WTC11 (cell line): ENCODE data around the gene ZNF445. TPM values are rescaled to one million over a fixed set of nuclear protein-coding genes. Genes with fewer than 3 reads are reported as not detected.
A peak's percentile ranks its signal among the peaks of the same experiment; 100 is the strongest.

Experiments
- ATAC-seq: fragments of 200-7000 bp; cut with Tn5 transposase; 2 replicates; pipeline ENCODE4 v1.10.0; 2021; ENCODE audit warnings: mild to moderate bottlenecking, moderate library complexity
- CTCF ChIA-PET: fragments of 300-600 bp; sonication (Branson Sonifier 250); formaldehyde crosslinking; loops from one replicate; lab custom pipeline; 2021; ENCODE audit warnings: antibody characterized with exemption; lab: Charles Lee
- POLR2A ChIA-PET: fragments of 350-600 bp; sonication (Branson Sonifier 250); formaldehyde crosslinking; loops from one replicate; lab custom pipeline; 2021; ENCODE audit warnings: antibody characterized with exemption; lab: Charles Lee
- DNase-seq: peaks from one replicate; pipeline ENCODE4 v3.0.0; 2021; ENCODE audit warnings: low spot score
- H3K27ac Mint-ChIP-seq: 2 replicates; pipeline ENCODE4 v1.8.0; 2021; ENCODE audit warnings: mixed read lengths
- H3K27me3 Mint-ChIP-seq: 2 replicates; pipeline ENCODE4 v1.8.0; 2021; ENCODE audit warnings: low read depth, mild to moderate bottlenecking, moderate library complexity, mixed read lengths
- H3K36me3 Mint-ChIP-seq: 2 replicates; pipeline ENCODE4 v1.8.0; 2021; ENCODE audit warnings: mixed read lengths
- H3K4me1 Mint-ChIP-seq: 2 replicates; pipeline ENCODE4 v1.8.0; 2022; ENCODE audit warnings: mixed read lengths
- H3K4me3 Mint-ChIP-seq: 2 replicates; pipeline ENCODE4 v1.8.0; 2021; ENCODE audit warnings: mild to moderate bottlenecking, moderate library complexity, mixed read lengths
- H3K9me3 Mint-ChIP-seq: 2 replicates; pipeline ENCODE4 v1.8.0; 2021; ENCODE audit warnings: mixed read lengths
- CBFB ChIP-seq: sonication (generic); formaldehyde crosslinking; IDR thresholded peaks from 2 replicates; pipeline ENCODE4 v1.8.1; 2022; ENCODE audit warnings: mild to moderate bottlenecking, low read depth, missing genetic modification reagents
- CREB1 ChIP-seq: sonication (generic); formaldehyde crosslinking; IDR thresholded peaks from 2 replicates; pipeline ENCODE4 v1.8.0; 2023; ENCODE audit warnings: mild to moderate bottlenecking, missing genetic modification reagents
- ELF4 ChIP-seq: sonication (generic); formaldehyde crosslinking; IDR thresholded peaks from 2 replicates; pipeline ENCODE4 v1.8.1; 2022; ENCODE audit warnings: low read depth, mild to moderate bottlenecking, moderate library complexity, missing genetic modification reagents
- GABPB1 ChIP-seq: sonication (generic); formaldehyde crosslinking; IDR thresholded peaks from 2 replicates; pipeline ENCODE4 v1.8.1; 2023; ENCODE audit warnings: mild to moderate bottlenecking, missing genetic modification reagents
- NR1H2 ChIP-seq: sonication (generic); formaldehyde crosslinking; IDR thresholded peaks from 2 replicates; pipeline ENCODE4 v1.9.0; 2021; ENCODE audit warnings: mild to moderate bottlenecking, moderate library complexity, missing genetic modification reagents
- PRRX2 ChIP-seq: fragments of 250-450 bp; sonication (Bioruptor Pico); IDR thresholded peaks from 2 replicates; pipeline ENCODE4 v1.8.0; 2021; ENCODE audit warnings: mild to moderate bottlenecking
- SMAD4 ChIP-seq: sonication (generic); formaldehyde crosslinking; IDR thresholded peaks from 2 replicates; pipeline ENCODE4 v1.8.0; 2022; ENCODE audit warnings: mild to moderate bottlenecking, missing genetic modification reagents
- TCF7 ChIP-seq: sonication (generic); formaldehyde crosslinking; IDR thresholded peaks from 2 replicates; pipeline ENCODE4 v1.8.0; 2022; ENCODE audit warnings: mild to moderate bottlenecking, low read depth, missing genetic modification reagents, moderate library complexity
- TEAD1 ChIP-seq: sonication (generic); formaldehyde crosslinking; IDR thresholded peaks from 2 replicates; pipeline ENCODE4 v1.8.0; 2022; ENCODE audit warnings: mild to moderate bottlenecking, missing genetic modification reagents
- TEAD4 ChIP-seq: sonication (generic); formaldehyde crosslinking; IDR thresholded peaks from 2 replicates; pipeline ENCODE4 v1.8.0; 2022; ENCODE audit warnings: mild to moderate bottlenecking, missing genetic modification reagents
- TP53 ChIP-seq: sonication (generic); formaldehyde crosslinking; IDR thresholded peaks from 2 replicates; pipeline ENCODE4 v1.8.1; 2023; ENCODE audit warnings: mild to moderate bottlenecking, missing genetic modification reagents
- ZBTB43 ChIP-seq: sonication (generic); formaldehyde crosslinking; IDR thresholded peaks from 2 replicates; pipeline ENCODE4 v1.8.1; 2023; ENCODE audit warnings: mild to moderate bottlenecking, missing genetic modification reagents
- ZNF121 ChIP-seq: sonication (generic); formaldehyde crosslinking; IDR thresholded peaks from 2 replicates; pipeline ENCODE4 v1.8.0; 2023; ENCODE audit warnings: missing genetic modification reagents
- ZNF138 ChIP-seq: sonication (generic); formaldehyde crosslinking; conservative IDR thresholded peaks from 2 replicates; pipeline ENCODE4 v1.8.1; 2022; ENCODE audit warnings: mild to moderate bottlenecking, moderate library complexity, missing genetic modification reagents
- ZNF219 ChIP-seq: sonication (generic); formaldehyde crosslinking; IDR thresholded peaks from 2 replicates; pipeline ENCODE4 v1.8.0; 2023; ENCODE audit warnings: missing genetic modification reagents, mild to moderate bottlenecking, borderline replicate concordance
- ZNF396 ChIP-seq: fragments of 250-450 bp; sonication (Bioruptor Pico); IDR thresholded peaks from 2 replicates; pipeline ENCODE4 v1.8.0; 2021; ENCODE audit warnings: mild to moderate bottlenecking, moderate library complexity, borderline replicate concordance
- ZNF416 ChIP-seq: fragments of 250-450 bp; sonication (Bioruptor Pico); IDR thresholded peaks from 2 replicates; pipeline ENCODE4 v1.9.0; 2021; ENCODE audit warnings: mild to moderate bottlenecking, inconsistent platforms
- ZNF423 ChIP-seq: fragments of 250-450 bp; sonication (Bioruptor Pico); IDR thresholded peaks from 2 replicates; pipeline ENCODE4 v2.1.2; 2022; ENCODE audit warnings: mild to moderate bottlenecking, moderate library complexity
- ZNF425 ChIP-seq: fragments of 250-450 bp; sonication (Bioruptor Pico); conservative IDR thresholded peaks from 2 replicates; pipeline ENCODE4 v1.9.0; 2021; ENCODE audit warnings: mild to moderate bottlenecking
- ZNF671 ChIP-seq: fragments of 250-450 bp; sonication (Bioruptor Pico); IDR thresholded peaks from 2 replicates; pipeline ENCODE4 v1.8.0; 2021; ENCODE audit warnings: mild to moderate bottlenecking
- total RNA-seq: library from RNA; stranded (reverse); gene quantifications from 3 replicates; pipeline ENCODE4 v1.2.3, GENCODE V29; 2021
- TF ChIP-seq, protein P1 (sequence below): sonication (generic); formaldehyde crosslinking; IDR thresholded peaks from 2 replicates; pipeline ENCODE4 v1.8.1; 2022; ENCODE audit warnings: mild to moderate bottlenecking, moderate library complexity, missing genetic modification reagents
- TF ChIP-seq, protein P2 (sequence below): sonication (generic); formaldehyde crosslinking; IDR thresholded peaks from 2 replicates; pipeline ENCODE4 v1.8.1; 2023; ENCODE audit warnings: mild to moderate bottlenecking, moderate library complexity, missing genetic modification reagents
- TF ChIP-seq, protein P3 (sequence below): sonication (generic); formaldehyde crosslinking; IDR thresholded peaks from 2 replicates; pipeline ENCODE4 v1.8.1; 2022; ENCODE audit warnings: low read depth, missing genetic modification reagents, borderline replicate concordance
- TF ChIP-seq, protein P4 (sequence below): fragments of 250-450 bp; sonication (Bioruptor Pico); IDR thresholded peaks from 2 replicates; pipeline ENCODE4 v2.1.2; 2022; ENCODE audit warnings: mild to moderate bottlenecking, moderate library complexity

The ZNF445 gene
- total RNA-seq, 1 experiment from 2014 or later, result 20.3 TPM

GRCh38 chr3:44442596-44443309 is 34.7 kb downstream of the ZNF445 start:
- no peak for TF ChIP-seq ZNF396 (CRISPR knock-in tag)
- TF ChIP-seq ZNF671, result no peak
- no peak for TF ChIP-seq SMAD4 (CRISPR knock-in tag)
- TF ChIP-seq CREB1, result no peak
- TF ChIP-seq PRRX2 (CRISPR knock-in tag), result no peak
- TF ChIP-seq ZNF423 (CRISPR knock-in tag), result no peak
- TF ChIP-seq ZNF219 (CRISPR knock-in tag), result no peak
- TF ChIP-seq TP53 (CRISPR knock-in tag), result no peak
- TF ChIP-seq TEAD4 (CRISPR knock-in tag), result no peak
- no peak for TF ChIP-seq ZNF121
- TF ChIP-seq ZNF416 (CRISPR knock-in tag), result no peak
- CTCF ChIA-PET, result no interaction called here
- no peaks in the 10 kb centered on the region for H3K27me3 Mint-ChIP-seq
- H3K9me3 Mint-ChIP-seq, result no peaks in the 10 kb centered on the region
- H3K4me1 Mint-ChIP-seq, result no peaks in the 10 kb centered on the region
- H3K4me3 Mint-ChIP-seq, result no peak overlapping the region
- ATAC-seq, result no peak
- DNase-seq, result no peak
- POLR2A ChIA-PET, result no interaction called here
- H3K27ac Mint-ChIP-seq, result no peak overlapping the region
- peaks cover 38% of the 10 kb centered on the region for H3K36me3 Mint-ChIP-seq

DNA sequence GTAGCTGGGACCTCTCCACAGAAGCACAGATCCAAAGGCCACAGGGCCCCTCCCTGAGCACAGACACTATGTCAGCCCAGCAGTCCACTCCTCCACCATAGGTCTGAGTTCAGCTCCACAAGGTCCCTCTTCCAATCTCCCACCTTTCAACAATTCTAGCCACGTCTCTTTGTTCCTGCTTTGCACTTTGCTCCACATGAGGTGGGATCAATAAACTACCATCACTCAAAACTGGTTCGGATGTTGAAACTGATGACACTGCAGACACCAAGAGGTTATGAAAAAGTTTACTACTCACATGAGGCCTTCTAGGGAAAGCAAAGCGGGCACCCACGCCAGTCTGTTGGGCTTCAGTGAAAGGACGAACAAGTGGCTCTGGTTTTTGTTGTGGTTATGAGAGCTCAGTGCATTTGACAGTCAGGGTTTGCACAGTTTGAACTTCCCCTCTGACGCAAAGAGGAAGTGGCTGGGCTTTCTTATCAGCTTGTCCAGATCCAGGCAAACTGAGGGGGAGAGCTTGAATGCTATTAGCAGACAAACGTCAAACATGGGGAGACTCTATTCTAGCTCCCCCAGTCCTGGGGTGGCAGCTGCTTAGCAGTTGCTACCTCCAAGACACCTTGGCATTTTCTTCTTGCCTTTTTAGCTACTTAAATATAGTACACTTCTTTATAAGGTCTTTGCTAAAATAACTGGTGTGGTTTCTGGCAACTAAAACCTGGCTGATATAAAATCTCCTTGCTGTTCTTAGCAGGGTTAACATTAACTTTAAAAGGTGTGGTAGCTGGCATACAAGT is 37.8 kb downstream of the ZNF445 start:
- no peaks in the 10 kb centered on the region for H3K9me3 Mint-ChIP-seq
- H3K4me3 Mint-ChIP-seq, result no peak overlapping the region
- ChIA-PET POLR2A (interaction anchor here (0.7 kb wide), 1 partner anchor 71 kb away, joined by 3 read pairs; no protein-coding TSS in a partner anchor), CTCF (interaction anchor here (0.7 kb wide), 1 partner anchor 294 kb away, joined by 3 read pairs; no protein-coding TSS in a partner anchor)
- H3K27ac Mint-ChIP-seq, result no peak overlapping the region
- H3K27me3 Mint-ChIP-seq, result no peaks in the 10 kb centered on the region
- TF ChIP-seq ELF4 (no peak), GABPB1 (peak; percentile 64; the same call in 1 of the 2 replicates)
- TF ChIP-seq, all 79 proteins: peak for 1
- peaks cover 10% of the 10 kb centered on the region for H3K4me1 Mint-ChIP-seq
- no peak for DNase-seq
- ATAC-seq, result no peak
- H3K36me3 Mint-ChIP-seq, result peaks cover 17% of the 10 kb centered on the region

DNA sequence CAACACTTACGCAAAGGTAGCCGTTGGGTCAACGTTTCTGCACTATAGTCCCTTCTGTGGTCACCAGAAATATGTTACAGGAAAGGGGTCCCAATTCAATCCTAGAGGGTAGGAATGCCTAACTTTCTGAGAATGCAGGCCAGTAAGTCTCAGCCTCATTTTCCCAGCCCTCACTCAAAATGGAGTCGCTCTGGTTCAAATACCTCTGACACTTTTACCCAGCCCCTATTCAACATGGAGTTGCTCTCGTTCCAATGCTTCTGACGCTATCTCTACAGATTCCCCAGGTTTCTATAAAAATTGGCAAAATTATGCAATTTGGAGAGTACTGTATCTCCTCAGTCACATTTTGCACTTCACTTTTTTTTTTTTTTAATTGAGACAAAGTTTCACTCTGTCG is 39.7 kb downstream of the ZNF445 start:
- Mint-ChIP-seq H3K36me3 (peaks cover 11% of the 10 kb centered on the region), H3K27me3 (peaks cover 2% of the 10 kb centered on the region; the same call in 1 of the 2 replicates), H3K27ac (no peak overlapping the region), H3K4me3 (no peak overlapping the region), H3K9me3 (no peaks in the 10 kb centered on the region), H3K4me1 (peaks cover 10% of the 10 kb centered on the region)
- DNase-seq, result no peak
- ChIA-PET POLR2A (no interaction called here), CTCF (no interaction called here)
- no peak for ATAC-seq
- TF ChIP-seq, protein P1, sequence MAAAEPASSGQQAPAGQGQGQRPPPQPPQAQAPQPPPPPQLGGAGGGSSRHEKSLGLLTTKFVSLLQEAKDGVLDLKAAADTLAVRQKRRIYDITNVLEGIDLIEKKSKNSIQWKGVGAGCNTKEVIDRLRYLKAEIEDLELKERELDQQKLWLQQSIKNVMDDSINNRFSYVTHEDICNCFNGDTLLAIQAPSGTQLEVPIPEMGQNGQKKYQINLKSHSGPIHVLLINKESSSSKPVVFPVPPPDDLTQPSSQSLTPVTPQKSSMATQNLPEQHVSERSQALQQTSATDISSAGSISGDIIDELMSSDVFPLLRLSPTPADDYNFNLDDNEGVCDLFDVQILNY (CRISPR knock-in tag), result no peak
- TF ChIP-seq, protein P2, sequence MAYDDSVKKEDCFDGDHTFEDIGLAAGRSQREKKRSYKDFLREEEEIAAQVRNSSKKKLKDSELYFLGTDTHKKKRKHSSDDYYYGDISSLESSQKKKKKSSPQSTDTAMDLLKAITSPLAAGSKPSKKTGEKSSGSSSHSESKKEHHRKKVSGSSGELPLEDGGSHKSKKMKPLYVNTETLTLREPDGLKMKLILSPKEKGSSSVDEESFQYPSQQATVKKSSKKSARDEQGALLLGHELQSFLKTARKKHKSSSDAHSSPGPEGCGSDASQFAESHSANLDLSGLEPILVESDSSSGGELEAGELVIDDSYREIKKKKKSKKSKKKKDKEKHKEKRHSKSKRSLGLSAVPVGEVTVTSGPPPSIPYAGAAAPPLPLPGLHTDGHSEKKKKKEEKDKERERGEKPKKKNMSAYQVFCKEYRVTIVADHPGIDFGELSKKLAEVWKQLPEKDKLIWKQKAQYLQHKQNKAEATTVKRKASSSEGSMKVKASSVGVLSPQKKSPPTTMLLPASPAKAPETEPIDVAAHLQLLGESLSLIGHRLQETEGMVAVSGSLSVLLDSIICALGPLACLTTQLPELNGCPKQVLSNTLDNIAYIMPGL (CRISPR knock-in tag), result no peak
- TF ChIP-seq NR1H2 (CRISPR knock-in tag), result no peak
- no peak for TF ChIP-seq TP53 (CRISPR knock-in tag)
- no peak for TF ChIP-seq ZBTB43 (CRISPR knock-in tag)
- no peak for TF ChIP-seq TEAD1 (CRISPR knock-in tag)
- no peak for TF ChIP-seq CBFB
- TF ChIP-seq TCF7 (CRISPR knock-in tag), result no peak
- TF ChIP-seq, protein P3, sequence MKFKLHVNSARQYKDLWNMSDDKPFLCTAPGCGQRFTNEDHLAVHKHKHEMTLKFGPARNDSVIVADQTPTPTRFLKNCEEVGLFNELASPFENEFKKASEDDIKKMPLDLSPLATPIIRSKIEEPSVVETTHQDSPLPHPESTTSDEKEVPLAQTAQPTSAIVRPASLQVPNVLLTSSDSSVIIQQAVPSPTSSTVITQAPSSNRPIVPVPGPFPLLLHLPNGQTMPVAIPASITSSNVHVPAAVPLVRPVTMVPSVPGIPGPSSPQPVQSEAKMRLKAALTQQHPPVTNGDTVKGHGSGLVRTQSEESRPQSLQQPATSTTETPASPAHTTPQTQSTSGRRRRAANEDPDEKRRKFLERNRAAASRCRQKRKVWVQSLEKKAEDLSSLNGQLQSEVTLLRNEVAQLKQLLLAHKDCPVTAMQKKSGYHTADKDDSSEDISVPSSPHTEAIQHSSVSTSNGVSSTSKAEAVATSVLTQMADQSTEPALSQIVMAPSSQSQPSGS (CRISPR knock-in tag), result no peak
- TF ChIP-seq ZNF425 (CRISPR knock-in tag), result no peak
- no peak for TF ChIP-seq ZNF138
- TF ChIP-seq, protein P4, sequence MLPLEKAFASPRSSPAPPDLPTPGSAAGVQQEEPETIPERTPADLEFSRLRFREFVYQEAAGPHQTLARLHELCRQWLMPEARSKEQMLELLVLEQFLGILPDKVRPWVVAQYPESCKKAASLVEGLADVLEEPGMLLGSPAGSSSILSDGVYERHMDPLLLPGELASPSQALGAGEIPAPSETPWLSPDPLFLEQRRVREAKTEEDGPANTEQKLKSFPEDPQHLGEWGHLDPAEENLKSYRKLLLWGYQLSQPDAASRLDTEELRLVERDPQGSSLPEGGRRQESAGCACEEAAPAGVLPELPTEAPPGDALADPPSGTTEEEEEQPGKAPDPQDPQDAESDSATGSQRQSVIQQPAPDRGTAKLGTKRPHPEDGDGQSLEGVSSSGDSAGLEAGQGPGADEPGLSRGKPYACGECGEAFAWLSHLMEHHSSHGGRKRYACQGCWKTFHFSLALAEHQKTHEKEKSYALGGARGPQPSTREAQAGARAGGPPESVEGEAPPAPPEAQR (CRISPR knock-in tag), result no peak
